Left renal pelvis (tissue), 4 donors: ENCODE results near the gene ZNF280B. TPM values are rescaled to one million over a fixed set of nuclear protein-coding genes. Genes with fewer than 3 reads are reported as not detected.

Experiments
- DNase-seq, 4 donors: peaks; one replicate each; pipeline ENCODE4 v3.0.0-alpha.2; 2013; ENCODE audit warnings: low read depth in 4 of 4, low spot score in 3 of 4
- polyA plus RNA-seq, 4 donors: library from polyadenylated mRNA; unstranded; fragments of 120-200 nt; gene quantifications; one replicate each; pipeline ENCODE4 v1.2.1, GENCODE V29; 2013; ENCODE audit not compliant: insufficient read length in 4 of 4

Gene ZNF280B
- 1 to 10 TPM; 4.9 to 5.3 (median 5.0) TPM for polyA plus RNA-seq

- DNase-seq: peak in 3 of 4 donors; percentile 47 to 54 (median 48)
Observed at GRCh38 chr22:22508274-22509176, at the start of gene ZNF280B. ZNF280B (minus strand) TSS chr22:22508742; CDS start chr22:22489398, 19,344 bp downstream.

- no peak for DNase-seq
Observed at GRCh38 chr22:22556995-22557925, 48.7 kb upstream of the ZNF280B start.

- no peak for DNase-seq
Observed at GRCh38 chr22:22556578-22556977, 48.0 kb upstream of the ZNF280B start.

- DNase-seq: no peak
Observed at GRCh38 chr22:22555596-22555995, 47.1 kb upstream of the ZNF280B start.

GRCh38 chr22:22554587-22555284 lies 46.2 kb upstream of the ZNF280B start:
- DNase-seq: no peak

- DNase-seq: no peak
Observed at GRCh38 chr22:22553735-22554586, 45.4 kb upstream of the ZNF280B start.

- no peak for DNase-seq
Observed at GRCh38 chr22:22553141-22553540, 44.6 kb upstream of the ZNF280B start.

GRCh38 chr22:22552630-22553029 lies 44.1 kb upstream of the ZNF280B start:
- no peak for DNase-seq

- DNase-seq: no peak
Observed at GRCh38 chr22:22550789-22551434, 42.4 kb upstream of the ZNF280B start.

- DNase-seq: no peak
Observed at GRCh38 chr22:22548910-22549309, 40.4 kb upstream of the ZNF280B start.

- no peak for DNase-seq
Observed at GRCh38 chr22:22548317-22548716, 39.8 kb upstream of the ZNF280B start.

GRCh38 chr22:22547692-22548300 lies 39.3 kb upstream of the ZNF280B start:
- no peak for DNase-seq

- no peak for DNase-seq
Observed at GRCh38 chr22:22547226-22547625, 38.7 kb upstream of the ZNF280B start.

- DNase-seq: no peak
Observed at GRCh38 chr22:22546490-22546889, 37.9 kb upstream of the ZNF280B start.

- DNase-seq: no peak
Observed at GRCh38 chr22:22545084-22545483, 36.5 kb upstream of the ZNF280B start.

- no peak for DNase-seq
Observed at GRCh38 chr22:22538226-22538989, 29.9 kb upstream of the ZNF280B start.

- DNase-seq: no peak
Observed at GRCh38 chr22:22536916-22537315, 28.4 kb upstream of the ZNF280B start.

GRCh38 chr22:22536515-22536914 lies 28.0 kb upstream of the ZNF280B start:
- no peak for DNase-seq
